ENCODE measurements around the gene STXBP1.
A peak's percentile ranks its signal among the peaks of the same experiment; 100 is the strongest.

The STXBP1 gene

DNA sequence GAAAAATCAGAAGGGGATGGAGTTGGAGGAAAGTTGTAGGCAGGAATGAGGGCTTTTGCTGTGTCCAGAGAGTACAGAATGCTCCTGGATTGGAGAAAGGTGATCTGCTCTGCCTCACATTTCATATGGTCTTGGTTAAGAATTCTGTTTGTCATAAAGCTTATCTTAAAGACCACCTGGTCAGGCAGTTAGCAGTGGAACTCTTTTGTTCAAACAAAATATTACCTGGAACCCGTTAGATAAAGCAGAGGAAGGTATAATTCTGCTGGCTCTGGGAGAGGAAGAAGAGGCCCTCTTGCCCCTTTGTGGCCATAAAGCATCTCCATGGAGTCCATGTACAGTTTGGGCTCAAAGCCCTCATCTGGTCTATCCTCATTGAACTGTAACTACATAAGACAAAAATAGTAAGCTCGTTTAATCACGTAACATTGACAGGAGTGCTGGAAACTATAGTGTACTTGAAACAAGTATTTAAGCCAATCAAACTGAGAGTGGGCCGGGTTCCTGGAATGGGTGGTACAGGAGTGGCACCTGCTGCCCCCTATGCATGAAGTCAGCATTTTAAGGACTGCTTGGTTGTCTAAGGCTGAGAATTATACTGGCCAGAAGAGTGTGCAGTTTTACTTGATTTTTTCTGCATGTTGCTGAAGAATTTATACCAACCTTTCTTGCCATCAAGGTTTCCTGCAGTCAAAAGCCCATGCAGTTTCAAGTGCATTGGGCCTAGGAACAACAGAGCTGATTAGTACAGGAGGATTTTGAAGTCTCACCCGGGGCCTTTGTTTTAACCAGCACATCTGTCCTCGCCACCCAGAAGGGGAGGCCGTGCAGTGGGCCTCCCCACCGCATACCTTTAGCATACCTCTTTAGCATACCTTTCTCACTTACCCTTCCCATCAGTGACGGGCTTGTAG, 39.9 kb downstream of the STXBP1 start:
- DNase-seq: no peak

GRCh38 chr9:127652733-127653132, 40.7 kb downstream of the STXBP1 start:
- no peak for DNase-seq

- DNase-seq: no peak
Measured at GRCh38 chr9:127654619-127655018, 42.5 kb downstream of the STXBP1 start.

DNA sequence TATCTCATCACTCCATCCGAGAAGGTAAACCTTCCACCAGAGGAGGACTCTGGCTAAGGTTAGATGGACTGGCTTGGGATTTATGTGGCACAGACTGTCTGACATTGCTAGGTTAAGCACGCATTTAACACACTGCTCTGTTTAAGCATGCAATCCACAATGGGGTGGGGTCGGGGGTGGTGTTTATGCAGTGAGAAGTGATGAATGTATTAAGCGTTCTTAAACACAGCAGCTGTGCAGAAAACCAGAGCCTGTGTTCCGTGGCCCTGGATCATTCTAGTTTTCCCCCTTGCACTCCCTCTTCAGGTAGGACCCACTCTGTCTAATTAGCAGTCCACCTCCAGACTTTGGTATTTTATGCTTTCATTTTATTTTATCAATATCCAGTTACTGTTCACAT, 46.4 kb downstream of the STXBP1 start:
- no peak for DNase-seq

- peak in 29 of 58 donors; percentile 9 to 84 (median 37) for DNase-seq
Measured at GRCh38 chr9:127660886-127661741, 49.0 kb downstream of the STXBP1 start.

DNA sequence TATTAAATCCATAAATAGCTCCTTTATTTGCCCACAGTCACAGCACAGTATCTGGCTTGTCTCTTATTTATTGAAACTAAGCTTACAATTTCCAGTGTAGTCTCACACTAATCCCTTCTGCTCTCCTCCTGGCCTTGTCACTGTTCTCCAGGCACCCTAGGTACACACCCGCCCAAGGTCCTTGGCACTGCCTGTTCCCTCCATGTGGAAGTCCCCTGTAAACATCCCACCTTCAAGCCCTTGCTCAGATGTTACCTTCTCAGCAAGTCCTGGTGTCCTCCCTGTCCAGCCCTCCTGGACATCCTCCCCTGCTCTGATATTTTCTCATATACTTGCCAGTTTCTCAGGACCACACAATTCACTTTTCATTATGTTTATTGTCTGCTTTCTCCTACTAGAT, 50.5 kb downstream of the STXBP1 start:
- DNase-seq: no peak

DNA sequence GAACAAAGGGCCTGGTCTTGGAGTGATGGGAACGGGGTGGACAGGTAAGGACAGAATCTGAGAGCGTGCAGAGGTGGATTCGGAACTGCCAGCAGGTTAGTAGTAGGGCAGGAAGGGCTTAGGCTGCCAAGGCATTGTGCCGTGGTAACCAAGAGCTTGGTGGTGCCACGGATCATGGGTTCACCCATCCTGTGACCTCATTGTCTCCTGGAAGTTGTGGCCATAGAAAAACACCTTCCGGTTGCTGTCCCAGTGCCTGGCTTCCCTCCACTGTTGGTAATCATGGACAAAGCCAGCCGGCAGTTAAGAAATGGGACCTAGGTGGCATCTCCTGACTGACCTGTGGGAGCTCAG, 52.2 kb downstream of the STXBP1 start:
- DNase-seq: no peak

- DNase-seq: peak in 4 of 58 donors; percentile 15 to 28 (median 18)
Measured at GRCh38 chr9:127664678-127665507, 52.8 kb downstream of the STXBP1 start.

- DNase-seq: peak in 5 of 58 donors; percentile 5 to 40 (median 37)
Measured at GRCh38 chr9:127667127-127667844, 55.2 kb downstream of the STXBP1 start.

GRCh38 chr9:127667906-127668305, 55.8 kb downstream of the STXBP1 start:
- DNase-seq: peak in 2 of 58 donors; percentile 20 to 23

GRCh38 chr9:127673234-127673633, 61.2 kb downstream of the STXBP1 start:
- no peak for DNase-seq

GRCh38 chr9:127676638-127677037, 64.6 kb downstream of the STXBP1 start:
- DNase-seq: peak in 15 of 58 donors; percentile 19 to 58 (median 31)

DNA sequence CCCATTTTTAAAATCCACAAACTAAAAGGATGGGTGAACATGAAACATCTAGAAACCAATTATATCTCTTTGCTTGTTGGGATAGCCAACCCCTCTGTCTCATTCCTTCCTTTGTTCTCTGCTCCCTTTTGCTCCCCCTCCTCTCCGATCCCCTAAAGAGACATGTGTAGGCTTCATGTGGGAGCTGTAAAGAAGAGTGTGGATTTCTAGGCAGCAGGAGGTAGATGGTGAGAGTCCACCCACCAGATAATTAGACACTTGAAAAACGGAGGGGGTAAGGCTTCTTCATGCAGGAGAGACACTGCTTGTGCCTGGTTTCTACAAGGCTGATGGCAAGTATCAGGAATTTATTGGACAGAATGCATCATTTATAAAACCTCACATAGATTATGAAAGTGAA, 67.4 kb downstream of the STXBP1 start:
- DNase-seq: peak in 4 of 58 donors; percentile 25 to 68 (median 38)

- DNase-seq: peak in 17 of 58 donors; percentile 23 to 69 (median 34)
Measured at GRCh38 chr9:127680226-127680625, 68.1 kb downstream of the STXBP1 start.

DNA sequence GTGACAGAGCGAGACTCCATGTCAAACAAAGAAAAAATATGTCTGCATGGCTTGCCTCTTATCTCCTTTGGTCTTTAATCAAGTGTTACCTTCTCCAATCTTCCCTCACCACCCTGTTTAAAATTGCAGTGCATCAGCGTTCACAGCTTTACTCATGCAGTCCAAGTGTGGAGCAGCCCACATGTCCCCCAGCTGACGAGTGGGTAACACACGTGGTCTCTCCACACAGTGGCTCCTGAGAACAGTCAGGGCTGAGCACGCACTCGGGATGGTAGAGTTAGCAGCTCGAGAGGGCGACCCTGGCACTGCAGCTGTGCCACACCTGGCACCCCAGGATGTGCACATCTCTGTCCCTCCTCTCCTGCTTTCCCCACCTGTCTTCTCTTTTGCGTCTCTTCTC, 68.8 kb downstream of the STXBP1 start:
- peak in 16 of 58 donors; percentile 15 to 62 (median 42) for DNase-seq

- no peak for DNase-seq
Measured at GRCh38 chr9:127682351-127683136, 70.5 kb downstream of the STXBP1 start.

GRCh38 chr9:127683723-127684122, 71.6 kb downstream of the STXBP1 start:
- no peak for DNase-seq

DNA sequence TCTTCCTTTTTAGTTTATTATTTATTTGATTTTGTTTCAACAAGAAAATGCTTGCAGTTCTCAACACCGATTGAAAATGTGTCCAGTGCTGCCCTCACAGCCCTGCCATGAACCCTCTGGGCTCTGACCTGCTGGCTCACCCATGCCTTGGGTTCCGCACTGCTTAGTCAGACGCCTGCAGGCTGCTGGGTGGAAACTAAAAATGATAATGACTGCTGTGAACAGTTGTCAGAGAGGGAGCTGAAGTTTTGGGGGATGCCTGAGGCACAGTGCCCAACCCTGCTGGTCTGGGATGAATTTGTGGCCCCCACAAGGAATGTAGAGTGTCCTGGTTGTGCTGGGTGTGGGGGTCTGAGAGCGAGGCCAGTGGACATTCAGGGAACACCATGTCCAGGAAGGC, 72.5 kb downstream of the STXBP1 start:
- no peak for DNase-seq
